HG03521 (cell line): ENCODE measurements around the gene FERMT3.
A peak's percentile ranks its signal among the peaks of the same experiment; 100 is the strongest.

Experiments used
- ATAC-seq: cut with Tn5 transposase; IDR thresholded peaks from one replicate; pipeline ENCODE4 v1.9.1; 2021; ENCODE audit warnings: mild to moderate bottlenecking, moderate library complexity; ENCODE audit not compliant: unreplicated experiment

The FERMT3 gene

DNA sequence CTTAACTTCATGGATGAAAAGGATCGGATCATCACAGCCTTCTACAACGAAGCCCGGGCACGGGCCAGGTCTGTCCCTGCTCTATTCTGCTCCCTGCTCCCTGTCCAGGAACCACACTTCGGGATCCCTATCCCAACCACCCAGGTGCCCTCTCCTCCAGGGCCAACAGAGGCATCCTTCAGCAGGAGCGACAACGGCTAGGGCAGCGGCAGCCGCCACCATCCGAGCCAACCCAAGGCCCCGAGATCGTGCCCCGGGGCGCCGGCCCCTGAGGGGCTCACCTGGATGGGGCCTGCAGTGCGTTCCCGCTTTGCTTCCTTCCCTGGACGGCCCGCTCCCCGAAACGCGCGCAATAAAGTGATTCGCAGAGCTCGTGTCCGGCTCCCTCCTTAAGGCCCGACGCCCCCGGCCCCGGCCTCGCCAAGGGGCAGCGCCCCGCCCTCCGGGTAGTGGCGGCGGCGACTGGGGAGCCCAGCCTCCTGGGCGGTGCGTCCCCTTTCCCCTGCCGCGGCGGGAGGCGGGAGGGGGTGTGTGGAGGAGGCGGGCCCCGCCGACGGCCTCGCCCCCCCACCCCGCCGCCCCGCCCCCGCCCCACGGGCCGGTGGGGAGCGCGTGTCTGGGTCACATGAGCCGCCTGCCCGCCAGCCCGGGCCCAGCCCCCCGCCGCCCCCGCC, 27.5 kb downstream of the FERMT3 start, which contains the start of gene VEGFB:
Gene VEGFB, plus strand, starts transcription at position 672 of the 674 bp plus-strand sequence. CDS start 250 bp downstream, outside the sequence.
- ATAC-seq, result peak; percentile 39

DNA sequence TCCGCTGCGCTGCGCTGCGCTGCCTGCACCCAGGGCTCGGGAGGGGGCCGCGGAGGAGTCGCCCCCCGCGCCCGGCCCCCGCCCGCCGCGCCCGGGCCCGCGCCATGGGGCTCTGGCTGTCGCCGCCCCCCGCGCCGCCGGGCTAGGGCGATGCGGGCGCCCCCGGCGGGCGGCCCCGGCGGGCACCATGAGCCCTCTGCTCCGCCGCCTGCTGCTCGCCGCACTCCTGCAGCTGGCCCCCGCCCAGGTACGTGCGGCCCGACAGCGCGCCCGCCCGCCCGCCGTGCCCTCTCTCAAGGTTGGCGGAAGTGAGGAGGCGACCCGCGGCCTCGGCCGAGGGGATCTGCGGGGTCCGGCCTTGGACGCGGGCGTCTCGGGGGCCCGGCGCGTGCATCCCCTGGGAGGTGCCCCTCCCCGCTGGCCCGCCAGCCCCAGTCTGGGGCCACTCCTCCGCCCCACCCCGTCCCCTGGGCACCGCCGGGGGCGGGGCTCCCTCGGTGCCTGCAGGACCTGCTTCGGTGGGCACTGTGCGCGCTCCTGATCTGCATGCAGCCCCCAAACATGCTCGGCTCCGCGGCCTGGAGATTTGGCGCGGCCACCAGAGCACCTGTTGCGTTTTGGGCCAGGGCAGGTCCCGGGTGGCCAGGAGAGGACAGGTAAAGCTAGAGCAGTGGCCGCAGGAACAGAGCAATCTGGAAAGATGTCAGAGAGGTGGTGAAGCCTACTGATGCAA, 28.3 kb downstream of the FERMT3 start:
- ATAC-seq, result peak; percentile 12

DNA sequence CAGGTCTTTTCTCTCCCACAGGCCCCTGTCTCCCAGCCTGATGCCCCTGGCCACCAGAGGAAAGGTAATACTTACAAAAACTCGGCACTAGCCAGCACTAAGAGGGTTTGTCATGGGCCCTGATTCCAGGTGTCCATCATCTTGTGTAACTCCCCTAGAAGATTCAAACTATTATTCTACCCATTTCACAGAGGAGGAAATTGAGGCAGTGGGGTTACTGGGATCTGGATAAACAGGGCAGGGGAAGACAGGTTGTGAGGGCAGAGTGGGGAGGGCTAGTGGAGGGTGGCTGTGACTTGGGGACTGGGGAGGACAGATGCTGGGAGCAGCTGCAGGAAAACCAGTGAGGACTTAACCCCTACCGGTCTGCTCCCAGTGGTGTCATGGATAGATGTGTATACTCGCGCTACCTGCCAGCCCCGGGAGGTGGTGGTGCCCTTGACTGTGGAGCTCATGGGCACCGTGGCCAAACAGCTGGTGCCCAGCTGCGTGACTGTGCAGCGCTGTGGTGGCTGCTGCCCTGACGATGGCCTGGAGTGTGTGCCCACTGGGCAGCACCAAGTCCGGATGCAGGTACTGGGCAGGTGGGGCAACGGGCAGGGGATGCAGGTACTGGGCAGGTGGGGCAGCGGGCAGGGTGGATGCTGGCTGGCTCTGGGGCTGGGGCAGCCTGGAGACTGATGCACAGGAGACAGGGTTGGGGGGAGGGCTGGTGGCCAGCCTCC, 29.1 kb downstream of the FERMT3 start:
- no peak for ATAC-seq

DNA sequence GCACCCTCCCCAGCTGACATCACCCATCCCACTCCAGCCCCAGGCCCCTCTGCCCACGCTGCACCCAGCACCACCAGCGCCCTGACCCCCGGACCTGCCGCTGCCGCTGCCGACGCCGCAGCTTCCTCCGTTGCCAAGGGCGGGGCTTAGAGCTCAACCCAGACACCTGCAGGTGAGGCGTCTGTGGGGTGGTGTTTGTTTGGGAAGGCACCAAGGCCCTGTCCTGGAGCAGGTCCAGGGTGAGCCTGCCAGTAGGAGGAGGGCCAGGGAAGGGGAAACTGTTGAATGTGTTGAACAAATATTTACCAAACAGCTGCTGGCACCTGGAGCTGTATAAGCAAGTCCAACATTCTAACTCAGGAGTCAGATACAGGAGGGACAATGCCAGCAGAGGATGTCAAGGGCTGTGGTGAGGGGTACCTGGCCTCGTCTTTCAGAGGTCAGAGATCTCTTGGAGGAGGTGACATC, 31.0 kb downstream of the FERMT3 start:
- no peak for ATAC-seq

DNA sequence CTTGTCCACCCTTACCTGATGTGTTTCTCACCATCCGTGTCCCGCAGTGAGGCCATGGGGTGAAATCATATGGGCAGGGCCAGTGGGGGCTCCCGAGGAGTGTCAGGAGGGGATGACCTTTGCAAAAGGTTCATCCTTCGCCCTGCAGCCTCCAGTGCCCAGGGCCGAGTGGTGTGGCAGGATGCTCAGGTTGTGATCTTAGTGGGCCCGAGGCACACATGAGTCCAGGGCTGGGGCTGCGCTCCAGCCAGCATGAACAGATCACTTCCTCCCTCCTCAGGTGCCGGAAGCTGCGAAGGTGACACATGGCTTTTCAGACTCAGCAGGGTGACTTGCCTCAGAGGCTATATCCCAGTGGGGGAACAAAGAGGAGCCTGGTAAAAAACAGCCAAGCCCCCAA, 31.6 kb downstream of the FERMT3 start:
- no peak for ATAC-seq

DNA sequence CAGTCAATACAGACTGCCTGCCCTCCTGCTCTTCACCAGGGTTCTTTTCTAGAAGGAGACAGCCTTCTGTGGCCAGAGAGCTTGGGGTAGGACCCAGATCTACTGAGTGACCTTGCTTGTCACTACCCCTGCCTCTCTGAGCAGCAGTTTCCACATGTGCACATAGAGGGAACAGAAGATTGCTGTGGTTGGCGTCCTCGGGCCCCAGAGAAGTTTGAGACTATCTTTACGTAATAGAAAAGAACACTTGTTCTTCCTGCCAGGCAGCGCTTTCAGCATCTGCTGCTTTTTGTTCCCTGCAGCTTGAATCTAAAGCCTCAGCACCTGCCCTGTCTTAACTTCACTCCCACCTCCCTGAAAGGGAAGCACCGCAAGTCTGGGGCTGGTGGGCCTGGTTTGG, 32.5 kb downstream of the FERMT3 start:
- no peak for ATAC-seq

DNA sequence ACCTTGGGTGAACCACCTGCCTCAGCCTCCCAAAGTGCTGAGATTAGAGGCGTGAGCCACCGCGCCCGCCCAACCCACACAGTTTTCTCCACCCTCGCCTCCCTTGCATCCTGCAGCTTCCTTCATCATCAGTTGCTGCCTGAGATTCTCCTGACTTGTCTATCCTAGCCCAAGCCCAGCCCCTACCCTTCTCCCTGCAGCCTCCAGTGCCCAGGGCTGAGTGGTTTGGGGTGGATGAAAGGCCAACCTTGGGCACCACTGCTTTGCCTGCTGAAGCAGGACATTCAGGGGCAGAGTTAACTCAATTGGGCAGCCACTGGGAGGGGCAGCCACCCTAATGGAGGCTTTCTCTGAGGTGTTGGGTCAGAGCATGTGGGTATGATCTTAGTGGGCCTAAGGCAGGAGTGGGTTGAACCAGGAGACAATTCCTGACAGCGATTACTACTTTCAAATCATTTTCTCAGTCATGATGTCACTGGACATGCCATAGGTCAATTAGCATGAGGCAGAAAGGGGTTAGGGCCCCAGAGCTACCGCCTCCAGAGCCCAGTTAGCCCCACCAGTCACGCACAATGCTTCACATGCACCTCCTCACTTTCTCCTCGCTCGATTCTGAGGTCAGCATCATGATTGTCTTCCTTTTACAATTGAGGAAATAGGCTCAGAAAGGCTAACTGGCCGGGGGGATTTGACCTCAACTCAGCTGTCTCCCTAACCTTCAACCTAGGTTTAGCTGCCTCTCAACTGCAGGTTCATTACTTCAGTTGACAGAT, 33.3 kb downstream of the FERMT3 start:
- ATAC-seq, result no peak

DNA sequence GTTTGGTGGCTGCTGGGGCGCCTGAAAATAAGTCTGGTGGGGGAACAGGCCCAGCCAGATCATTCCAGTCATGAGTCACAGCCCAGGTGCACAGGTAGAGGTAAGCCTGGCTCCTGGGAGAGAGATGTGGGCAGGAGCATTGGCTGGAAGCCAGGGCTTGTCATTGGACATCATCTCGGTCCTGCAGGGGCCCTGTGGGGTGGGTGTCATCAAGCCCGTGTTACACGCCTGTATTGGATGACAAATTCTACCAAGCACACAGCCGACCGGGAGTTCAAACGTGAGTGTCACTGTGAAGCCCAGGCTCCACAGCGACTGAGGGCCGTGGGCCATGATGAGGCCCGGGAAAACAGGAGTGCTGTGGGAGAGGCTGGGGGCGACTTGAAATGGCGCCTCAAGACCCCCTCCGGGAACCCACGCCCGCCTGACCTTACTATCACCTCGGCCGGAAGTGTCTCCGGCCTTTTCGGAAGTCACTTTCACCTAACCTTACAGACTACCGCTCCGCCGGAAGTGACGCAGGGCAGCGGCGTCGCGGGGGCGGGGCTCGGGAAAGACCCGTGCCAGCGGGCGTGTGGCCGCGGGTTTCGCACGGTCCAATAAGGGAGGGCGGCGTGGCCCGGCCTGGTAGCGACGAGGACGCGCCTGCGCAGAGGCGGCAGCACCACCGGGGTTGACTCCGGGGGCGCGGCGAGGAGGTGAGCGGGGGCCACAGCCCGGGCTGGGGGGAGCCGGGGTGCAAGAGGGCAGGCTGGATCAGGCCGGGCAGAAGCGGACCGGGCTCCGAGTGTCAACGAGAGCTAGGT, 34.1 kb downstream of the FERMT3 start, which contains the start of gene FKBP2:
Gene FKBP2, plus strand, starts transcription at position 661 of the 806 bp plus-strand sequence. CDS start 1,293 bp downstream, outside the sequence.
- peak; percentile 44 for ATAC-seq

DNA sequence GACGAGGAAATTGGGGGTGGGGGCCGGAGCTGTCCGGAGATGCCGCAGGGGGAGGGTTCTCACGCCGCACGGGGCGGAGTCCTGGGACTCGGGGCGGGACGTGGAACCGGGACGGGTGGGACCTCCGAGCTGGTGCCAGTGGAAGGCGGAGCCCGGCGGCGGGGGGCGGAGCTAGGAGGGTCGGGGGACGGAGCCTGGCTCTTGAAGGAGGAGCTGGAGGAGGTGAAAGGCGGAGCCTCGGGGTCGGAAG, 34.6 kb downstream of the FERMT3 start:
- ATAC-seq, result peak; percentile 67

DNA sequence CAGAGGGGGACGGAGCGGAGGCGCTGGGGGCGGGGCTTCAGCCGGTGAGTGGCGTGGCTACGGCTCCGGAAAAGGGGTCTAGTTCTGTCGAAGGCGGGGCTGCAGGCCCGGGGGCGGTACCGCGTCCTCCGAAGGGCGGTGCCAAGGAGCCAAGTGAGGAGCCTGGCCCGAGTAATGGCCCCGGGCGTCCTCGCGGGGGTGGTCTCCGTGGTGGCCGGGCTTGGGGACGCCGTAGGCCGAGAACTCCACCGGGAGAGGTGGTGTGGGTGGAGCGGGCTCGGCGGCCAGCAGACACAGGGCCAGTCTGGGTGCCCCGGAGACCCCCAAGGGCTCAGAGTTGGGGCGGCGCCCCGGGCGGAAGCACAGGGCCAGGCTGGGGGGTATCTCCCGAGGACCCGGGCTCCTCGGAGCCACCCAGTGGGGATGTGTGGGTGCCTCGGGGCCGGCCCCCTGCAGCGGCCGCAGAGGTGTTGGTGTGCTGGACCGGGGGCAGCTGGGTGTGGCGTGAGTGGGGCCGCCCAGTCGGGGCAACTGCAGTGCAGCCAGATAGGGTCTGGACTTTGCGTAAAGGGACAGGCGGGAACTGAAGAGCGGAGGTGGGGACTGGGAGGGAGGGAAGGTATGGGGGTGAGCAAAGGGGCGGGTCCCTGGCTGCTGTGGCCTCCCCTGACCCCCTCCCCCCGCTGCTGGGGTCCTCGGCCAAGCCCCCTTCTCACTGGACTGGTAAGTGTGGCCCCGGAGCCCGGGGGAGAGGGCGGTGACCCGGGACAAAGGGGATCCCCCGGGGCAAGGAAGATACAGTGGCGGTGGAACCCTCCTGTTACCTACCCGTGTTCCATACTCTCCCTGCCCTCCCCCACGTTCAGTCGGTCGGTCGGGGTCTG, 35.2 kb downstream of the FERMT3 start:
- peak; percentile 5 for ATAC-seq

DNA sequence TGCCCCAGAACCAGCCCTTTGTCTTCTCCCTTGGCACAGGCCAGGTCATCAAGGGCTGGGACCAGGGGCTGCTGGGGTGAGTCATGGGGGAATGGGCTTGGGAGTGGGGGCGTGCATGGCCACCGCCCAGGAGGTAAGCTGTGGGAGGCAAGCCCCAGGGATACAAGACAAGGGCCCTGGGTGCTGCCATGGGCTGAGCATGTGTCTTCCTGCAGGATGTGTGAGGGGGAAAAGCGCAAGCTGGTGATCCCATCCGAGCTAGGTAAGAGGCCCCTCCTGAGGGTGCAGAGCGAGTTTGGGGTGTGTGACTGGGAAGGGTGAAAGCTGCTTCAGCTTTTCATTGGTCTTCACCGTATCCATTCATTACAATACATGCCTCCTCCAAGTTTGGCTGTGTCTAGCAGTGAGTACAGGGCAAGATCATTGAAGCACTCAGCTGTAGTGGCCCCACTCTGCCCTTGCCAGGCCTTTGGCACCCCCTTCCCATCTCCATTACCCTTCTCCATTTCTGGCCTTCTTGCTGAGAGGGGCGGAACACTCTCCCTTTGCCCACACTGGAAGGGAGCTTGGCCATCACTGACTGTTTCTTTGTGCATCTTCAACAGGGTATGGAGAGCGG, 36.8 kb downstream of the FERMT3 start:
- ATAC-seq, result no peak

DNA sequence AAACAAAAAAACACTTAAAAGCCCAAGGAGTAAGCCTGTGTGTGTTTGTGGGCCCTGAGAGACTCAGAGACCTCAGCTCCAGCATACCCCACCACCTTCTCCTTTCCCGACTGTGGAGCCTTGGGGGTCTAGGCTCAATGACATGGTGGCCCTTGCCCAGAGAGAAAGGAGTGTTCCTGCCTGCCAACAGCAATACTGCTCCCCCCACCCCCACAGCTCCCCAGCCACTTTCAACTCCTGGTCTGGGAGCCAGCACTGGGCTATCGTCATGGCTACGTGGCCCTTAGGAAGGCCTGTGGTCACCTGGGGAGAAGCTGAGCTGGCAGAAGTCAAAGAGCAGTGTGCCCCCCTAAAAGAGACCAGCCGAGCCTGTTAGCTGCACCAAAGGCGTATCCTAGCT, 37.6 kb downstream of the FERMT3 start:
- ATAC-seq, result no peak

DNA sequence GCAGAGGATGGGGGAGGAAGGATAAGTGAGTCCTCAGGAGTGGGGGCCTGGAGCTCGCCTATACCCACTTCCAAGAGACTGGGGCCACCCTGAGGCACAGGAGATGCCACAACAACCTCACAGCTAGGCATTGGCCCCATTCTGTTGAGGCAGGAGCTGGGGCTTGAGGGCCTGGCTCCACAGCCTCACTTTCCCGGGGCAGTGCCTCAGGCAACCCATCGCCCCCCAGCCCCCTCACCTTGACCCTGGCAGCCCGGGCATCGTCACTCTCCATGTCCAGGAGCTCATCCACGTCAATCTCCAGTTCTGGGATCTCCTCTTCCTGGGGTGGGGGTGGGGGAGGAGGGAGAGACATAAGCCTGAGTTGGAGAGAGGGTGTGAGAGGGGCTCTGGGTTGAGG, 38.4 kb downstream of the FERMT3 start:
- no peak for ATAC-seq

DNA sequence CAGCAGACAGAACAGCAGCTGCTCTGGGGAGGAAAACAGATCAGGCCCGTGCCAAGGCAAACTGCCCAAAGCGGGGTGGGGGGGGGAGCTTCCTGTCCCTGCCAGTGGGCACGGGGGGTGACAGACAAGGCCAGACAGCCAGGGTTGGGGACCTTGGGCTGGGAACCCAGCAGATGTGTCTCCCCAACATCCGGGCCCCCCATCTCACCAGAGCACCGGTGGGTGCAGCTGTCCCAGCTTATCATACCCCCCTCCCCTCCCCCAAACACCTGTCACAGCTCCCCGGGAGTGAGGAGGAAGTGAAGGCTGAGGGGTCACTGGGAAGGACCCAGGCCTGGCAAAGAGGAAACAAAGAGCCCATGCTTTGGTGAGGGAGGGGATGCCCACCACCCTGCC, 38.9 kb downstream of the FERMT3 start:
- ATAC-seq, result no peak

DNA sequence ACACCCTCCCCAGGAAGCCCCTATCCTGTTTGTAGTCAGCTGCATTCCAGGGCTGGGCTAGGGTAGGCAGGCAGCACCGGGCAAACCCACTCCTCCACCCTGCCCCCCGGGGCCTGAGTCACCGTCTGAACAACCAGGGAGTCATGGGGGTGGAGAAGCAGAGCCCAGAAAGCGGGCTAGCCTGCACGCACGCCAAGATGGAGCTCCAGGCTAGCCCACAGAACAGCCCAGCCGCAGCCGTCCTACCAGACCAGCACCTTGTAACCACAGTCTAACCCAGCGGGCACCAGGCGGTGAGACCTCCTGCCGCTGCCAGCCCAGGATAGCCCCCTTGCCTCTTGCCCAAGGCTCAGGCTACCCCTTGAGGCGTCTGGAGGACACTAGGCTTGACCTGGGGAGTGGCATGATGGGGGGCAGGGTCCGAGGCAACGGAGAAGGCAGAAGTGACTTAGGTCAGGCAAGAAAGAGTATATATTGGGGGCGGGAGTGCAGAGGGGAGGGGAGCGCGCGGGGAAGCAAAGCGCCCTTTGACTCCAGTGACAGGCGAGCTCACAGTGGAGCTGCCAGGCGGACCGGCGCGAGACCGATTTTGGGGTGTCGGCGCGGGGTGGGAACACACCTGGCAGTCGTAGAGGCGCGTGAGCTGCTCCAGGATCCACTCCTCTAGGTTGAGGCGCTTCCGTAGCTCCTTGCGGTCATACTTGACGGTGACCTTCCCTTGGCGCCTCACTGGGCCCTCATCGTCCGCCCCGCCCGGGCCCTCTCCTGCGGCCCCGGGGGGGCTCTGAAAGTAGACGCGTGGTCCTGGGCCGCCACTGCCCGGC, 39.5 kb downstream of the FERMT3 start:
- ATAC-seq, result no peak

DNA sequence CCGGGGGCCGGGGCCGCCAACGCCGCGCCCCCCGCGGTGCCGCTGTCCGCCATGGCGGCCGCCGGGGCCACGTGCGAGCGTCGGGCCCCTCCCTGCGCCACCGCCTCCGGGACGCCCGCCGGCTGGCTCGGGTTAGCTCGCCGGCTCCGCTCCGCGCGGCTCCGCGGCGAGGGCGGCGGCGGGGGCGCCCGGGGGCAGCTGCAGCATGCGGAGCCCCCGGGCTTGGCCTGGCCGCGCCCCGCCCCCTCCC, 40.0 kb downstream of the FERMT3 start:
- ATAC-seq, result peak; percentile 17

DNA sequence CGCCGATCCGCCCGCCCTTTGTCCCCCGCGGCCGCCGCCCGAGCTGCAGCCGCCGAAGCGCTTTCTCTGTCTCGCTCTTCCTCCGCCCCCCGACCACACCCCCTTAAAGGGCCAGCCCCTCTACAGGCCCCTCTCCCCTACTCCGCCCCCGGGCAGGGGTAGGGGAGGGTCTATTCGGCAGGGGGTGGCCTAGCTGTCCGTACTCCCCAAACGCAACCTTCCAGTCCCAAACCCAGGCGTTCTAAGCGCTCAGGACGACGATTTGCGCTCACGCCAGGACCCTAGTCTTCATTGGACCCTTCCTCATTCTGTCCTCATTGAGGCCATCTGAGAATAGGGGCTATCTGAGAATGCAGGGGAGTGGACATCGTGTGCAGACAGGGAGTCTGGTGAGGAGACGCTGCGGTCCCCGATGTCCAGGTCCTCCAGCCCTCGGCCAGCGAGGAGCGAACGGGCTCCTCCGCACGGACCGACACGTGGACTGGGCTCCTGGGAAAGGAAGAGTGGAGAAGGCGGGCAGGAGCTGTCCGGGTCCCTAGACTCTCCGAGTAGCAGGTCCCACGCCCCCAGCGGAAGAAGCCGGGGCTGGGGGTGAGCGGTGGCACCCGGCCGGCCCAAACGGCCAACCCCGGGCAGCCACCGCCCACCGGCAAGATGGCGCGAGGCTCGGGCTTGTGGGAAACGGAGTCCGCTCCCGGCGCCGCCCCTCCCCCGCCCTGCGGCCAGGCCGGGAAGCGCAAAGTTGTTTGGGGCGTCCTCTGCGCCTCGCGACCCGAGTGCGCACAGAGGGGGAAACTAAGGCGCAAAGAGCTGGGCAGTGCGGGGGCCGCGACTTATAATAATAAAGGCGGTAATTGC, 40.6 kb downstream of the FERMT3 start, which contains the start of gene PPP1R14B:
Gene PPP1R14B, minus strand, starts transcription at position 73 of the 858 bp plus-strand sequence. CDS start 270 bp downstream, outside the sequence.
- ATAC-seq, result peak; percentile 34
